Femur (tissue), 1 donor: ENCODE data around the gene ANKRD30A.
"Not testable (repeated sequence)": the region's sequence is repeated elsewhere in the genome, so short reads cannot be mapped to it uniquely, and the experiment has no call there.

Source experiments
- DNase-seq: peaks from one replicate; pipeline ENCODE4 v3.0.0-alpha.2; 2017

Gene ANKRD30A

GRCh38 chr10:37269554-37270256, 144.3 kb downstream of the ANKRD30A start:
- DNase-seq = no peak

- no peak for DNase-seq
These were observed 149.9 kb downstream of the ANKRD30A start for GRCh38 chr10:37275216-37275777.

DNA sequence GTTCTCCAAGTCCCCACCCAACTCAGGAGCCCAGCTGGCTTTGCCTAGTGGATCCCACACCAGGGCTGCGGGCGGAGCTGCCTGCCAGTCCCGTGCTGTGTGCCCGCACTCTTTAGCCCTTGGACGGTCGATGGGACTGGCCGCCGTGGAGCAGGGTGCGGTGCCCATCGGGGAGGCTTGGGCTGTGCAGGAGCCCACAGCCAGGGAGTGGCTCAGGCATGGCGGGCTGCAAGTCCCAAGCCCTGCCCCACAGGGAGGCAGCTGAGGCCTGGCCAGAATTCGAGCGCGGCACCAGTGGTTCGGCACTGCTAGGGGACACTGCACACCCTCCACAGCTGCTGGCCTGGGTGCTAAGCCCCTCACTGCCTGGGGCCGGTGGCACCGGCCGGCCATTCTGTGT, 159.7 kb downstream of the ANKRD30A start:
- DNase-seq = no peak

GRCh38 chr10:37289833-37290464, 164.6 kb downstream of the ANKRD30A start:
- no peak for DNase-seq

- DNase-seq = no peak
These were observed 175.9 kb downstream of the ANKRD30A start for GRCh38 chr10:37301271-37301670.

GRCh38 chr10:37304036-37304435, 178.6 kb downstream of the ANKRD30A start:
- DNase-seq = no peak

DNA sequence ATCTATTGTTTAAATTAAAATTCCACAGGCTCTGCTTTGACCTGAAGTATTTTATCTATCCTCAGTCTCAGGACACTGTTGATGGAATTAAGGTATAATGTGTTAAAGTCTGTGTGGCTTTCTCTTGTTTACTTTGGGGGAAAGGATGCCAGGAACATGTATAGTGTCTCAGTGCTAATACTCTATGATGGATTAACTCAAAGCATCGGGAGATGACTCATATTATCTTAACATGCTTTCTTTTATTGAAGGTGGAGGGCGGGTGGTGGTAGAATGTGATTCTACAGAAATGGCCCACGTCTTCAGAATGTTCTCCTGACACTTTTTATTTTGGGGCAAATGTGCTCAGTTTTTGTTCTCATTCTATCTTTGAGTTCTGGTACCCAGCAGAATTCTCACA, 189.0 kb downstream of the ANKRD30A start:
- DNase-seq = no peak

GRCh38 chr10:37314862-37315261, 189.5 kb downstream of the ANKRD30A start:
- DNase-seq = no peak

DNA sequence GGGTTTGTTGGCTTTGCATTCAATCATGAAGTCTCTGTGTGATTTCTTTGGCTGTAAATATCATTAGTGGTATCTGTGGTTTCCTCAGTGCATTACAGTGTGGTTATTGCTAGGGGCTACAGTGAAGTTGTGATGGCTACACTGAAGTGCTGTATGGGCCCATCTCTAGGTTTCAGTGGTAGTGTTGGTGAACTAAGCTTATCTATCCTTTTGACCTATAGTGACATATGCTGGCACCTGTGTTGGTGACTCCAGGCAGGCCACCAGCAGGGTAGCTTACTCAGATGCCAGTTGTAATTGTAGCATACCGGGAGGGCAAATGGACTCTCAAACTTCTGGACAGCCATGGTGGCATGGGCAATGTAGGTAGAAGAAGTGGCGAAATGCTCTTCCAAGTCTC, 219.0 kb downstream of the ANKRD30A start:
- no peak for DNase-seq

DNA sequence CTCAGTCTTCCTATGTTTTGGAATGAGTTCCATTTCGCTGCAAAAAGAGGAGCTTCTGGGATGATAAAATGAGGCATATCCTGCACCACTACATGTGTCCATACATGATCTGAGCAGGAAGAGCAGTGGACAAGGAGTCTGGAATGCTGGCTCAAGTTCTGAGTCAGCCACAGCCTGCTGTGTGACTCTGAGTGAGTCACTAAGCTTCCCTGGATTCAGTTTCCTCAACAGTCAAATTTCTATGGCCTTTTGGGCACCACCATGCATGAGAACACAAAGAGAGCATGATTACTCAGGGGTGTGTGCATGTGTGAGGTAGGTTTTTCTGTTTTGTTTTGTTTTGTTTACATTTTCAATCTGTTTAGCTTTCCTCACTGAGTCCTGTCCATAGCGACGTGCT, 254.6 kb downstream of the ANKRD30A start:
- DNase-seq = no peak

DNA sequence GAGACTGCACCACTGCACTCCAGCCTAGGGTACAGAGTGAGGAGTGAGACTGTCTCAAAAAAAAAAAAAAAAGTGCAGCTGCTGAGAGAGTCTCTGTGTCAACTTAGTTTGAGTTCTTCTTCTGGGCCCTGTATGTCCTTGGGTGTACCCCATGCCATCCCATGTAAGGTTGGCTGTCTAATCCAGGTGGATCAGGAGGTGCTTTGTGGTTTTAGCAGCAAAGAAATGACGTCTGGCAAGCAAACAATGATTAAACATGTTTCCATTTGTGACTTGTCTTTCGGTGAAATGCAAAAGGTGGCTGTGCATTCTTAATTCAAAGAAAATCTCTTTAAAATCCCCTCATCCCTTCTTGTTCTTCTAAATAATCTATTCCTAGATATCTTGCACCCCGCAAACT, 255.9 kb downstream of the ANKRD30A start:
- DNase-seq = no peak

GRCh38 chr10:37384923-37385322, 259.5 kb downstream of the ANKRD30A start:
- DNase-seq = no peak

DNA sequence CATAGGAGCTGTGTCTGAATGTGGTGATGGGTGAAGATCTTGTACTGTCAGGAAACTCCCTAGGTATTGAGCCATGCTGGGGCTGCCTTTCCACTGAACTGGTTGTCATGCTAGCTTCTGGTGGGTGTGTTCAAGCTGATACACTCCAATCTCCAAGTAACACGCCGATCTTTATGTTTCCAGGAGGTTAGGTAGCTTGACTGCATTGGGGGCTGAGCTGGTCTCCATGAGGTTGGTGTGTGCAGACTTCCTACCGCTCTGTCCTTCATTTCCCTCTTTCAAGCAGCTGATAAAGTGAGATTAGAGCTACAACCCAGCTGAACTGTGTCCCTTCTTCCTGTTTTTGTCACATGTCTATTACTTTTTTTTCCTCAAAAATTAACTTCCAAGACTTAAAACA, 265.5 kb downstream of the ANKRD30A start:
- DNase-seq = no peak

DNA sequence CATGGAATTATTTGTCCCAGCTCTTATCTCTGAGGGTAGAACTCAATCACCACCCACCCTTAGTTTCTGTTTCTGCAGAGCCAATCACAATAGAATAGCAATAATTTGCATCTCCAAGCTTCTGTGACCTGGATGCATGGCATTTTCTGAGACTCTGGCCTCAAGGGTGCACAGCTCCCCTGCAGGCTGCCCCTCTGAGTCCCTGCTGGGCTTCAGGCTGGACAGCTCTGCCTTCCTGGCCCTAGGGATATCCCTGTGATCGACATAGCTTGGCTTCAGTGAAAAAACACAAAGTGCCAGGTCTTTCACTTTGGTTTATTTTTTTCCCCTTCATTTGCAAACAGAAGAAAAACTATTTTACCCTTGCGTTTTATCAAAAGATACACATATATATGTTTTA, 275.4 kb downstream of the ANKRD30A start:
- not testable (repeated sequence) for DNase-seq

- no peak for DNase-seq
These were observed 275.8 kb downstream of the ANKRD30A start for GRCh38 chr10:37401225-37401624.

GRCh38 chr10:37403776-37404175, 278.4 kb downstream of the ANKRD30A start:
- DNase-seq = no peak
